Skeletal muscle satellite cell (primary cell): ENCODE results near the gene EHMT1.

Experiments
- H3K27me3 ChIP-seq: 2 replicates; pipeline ENCODE4 v1.7.0; 2013; ENCODE audit warnings: low read length; ENCODE audit not compliant: control insufficient read depth, insufficient read depth
- H3K36me3 ChIP-seq: 2 replicates; pipeline ENCODE4 v1.7.0; 2013; ENCODE audit warnings: mild to moderate bottlenecking, control low read depth, low read length; ENCODE audit not compliant: insufficient read depth
- H3K4me1 ChIP-seq: 2 replicates; pipeline ENCODE4 v1.7.0; 2013; ENCODE audit warnings: low read length; ENCODE audit not compliant: control insufficient read depth, insufficient read depth
- H3K4me2 ChIP-seq: 2 replicates; pipeline ENCODE4 v1.7.0; 2013; ENCODE audit warnings: mild to moderate bottlenecking, low read length
- H3K4me3 ChIP-seq: 2 replicates; pipeline ENCODE4 v1.7.0; 2013; ENCODE audit warnings: low read length
- H3K9ac ChIP-seq: 2 replicates; pipeline ENCODE4 v1.7.0; 2013; ENCODE audit warnings: mild to moderate bottlenecking, low read depth, low read length, moderate library complexity
- H3K9me3 ChIP-seq: replicated peaks from 2 replicates; pipeline ENCODE4 v1.7.0; 2013; ENCODE audit warnings: mild to moderate bottlenecking, control low read depth, low read length

Gene EHMT1

DNA sequence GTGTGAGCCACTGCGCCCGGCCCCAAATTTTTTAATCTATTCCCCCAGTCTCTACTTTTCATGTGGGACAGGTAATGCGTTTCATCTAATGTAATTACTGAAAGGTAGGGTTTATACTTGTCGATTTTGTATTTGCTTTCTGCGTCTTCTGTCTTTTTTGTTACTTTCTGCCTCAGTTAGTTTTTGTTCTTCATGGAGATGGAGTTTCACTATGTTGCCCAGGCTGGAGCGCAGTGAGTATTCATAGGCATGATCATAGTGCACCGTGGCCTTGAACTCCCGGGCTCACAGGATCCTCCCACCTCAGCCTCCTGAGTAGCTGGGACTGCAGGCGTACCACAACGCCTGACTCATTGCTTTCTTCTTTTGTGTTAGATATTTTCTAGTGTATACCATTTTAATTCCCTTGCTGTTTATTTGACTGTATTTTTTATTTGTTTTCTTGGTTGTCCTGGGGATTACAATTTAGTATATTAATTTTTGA is 23.4 kb downstream of the EHMT1 start:
- no peak overlapping the region for H3K4me2 ChIP-seq
- peaks cover 14% of the 10 kb centered on the region for H3K36me3 ChIP-seq
- no peak overlapping the region for H3K9ac ChIP-seq

DNA sequence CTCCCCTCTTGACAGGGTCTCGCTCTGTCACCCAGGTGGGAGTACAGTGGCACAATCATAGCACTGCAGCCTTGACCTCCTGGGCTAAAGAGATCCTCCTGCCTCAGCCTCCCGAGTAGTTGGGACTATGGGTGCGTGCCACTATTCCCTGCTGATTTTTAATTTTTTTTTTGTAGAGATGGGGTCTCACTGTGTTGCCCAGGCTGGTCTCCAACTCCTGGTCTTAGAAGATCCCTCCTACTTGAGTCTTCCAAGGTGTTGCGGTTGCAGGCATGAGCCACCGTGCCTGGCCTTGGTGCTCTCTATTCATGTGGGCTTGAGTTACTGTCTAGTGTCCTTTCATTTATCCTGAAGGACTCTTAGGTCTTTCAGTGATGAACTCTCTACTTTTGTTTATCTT is 24.1 kb downstream of the EHMT1 start:
- no peak overlapping the region for H3K4me2 ChIP-seq
- no peak overlapping the region for H3K9ac ChIP-seq
- peaks cover 16% of the 10 kb centered on the region for H3K36me3 ChIP-seq
- H3K27me3 ChIP-seq, result no peaks in the 10 kb centered on the region
- H3K4me3 ChIP-seq, result no peak overlapping the region
- H3K9me3 ChIP-seq, result no peaks in the 10 kb centered on the region
- no peaks in the 10 kb centered on the region for H3K4me1 ChIP-seq

More for the DNA sequence above, 23.4 kb downstream of the EHMT1 start:
- Histone ChIP-seq H3K4me1 (no peaks in the 10 kb centered on the region), H3K4me3 (no peak overlapping the region), H3K27me3 (no peaks in the 10 kb centered on the region), H3K9me3 (no peaks in the 10 kb centered on the region)

DNA sequence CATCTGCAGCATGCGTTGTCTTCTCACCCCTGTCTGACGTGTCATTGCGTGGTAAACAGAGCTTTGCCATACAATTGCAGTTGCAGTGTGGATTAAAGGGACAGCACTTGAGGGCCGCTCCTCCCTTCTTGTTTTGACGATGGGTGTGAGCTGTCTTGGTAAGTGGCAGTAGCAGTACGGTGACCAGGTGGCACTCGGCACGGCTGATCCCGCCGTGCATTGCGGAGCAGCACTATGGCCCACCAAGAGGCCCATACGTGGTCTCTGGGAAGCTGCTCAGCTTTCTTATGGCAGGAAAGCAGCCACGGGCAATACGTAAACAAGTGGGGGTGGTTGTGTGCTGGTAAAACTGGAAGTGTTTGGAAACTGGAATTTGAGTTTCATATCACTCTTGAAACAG is 25.1 kb downstream of the EHMT1 start:
- H3K36me3 ChIP-seq, result peaks cover 16% of the 10 kb centered on the region
- no peaks in the 10 kb centered on the region for H3K9me3 ChIP-seq
- no peak overlapping the region for H3K4me2 ChIP-seq
- H3K4me3 ChIP-seq, result no peak overlapping the region
- no peak overlapping the region for H3K9ac ChIP-seq
- no peaks in the 10 kb centered on the region for H3K27me3 ChIP-seq
- peaks cover 4% of the 10 kb centered on the region for H3K4me1 ChIP-seq

- H3K9me3 ChIP-seq, result no peaks in the 10 kb centered on the region
- no peak overlapping the region for H3K9ac ChIP-seq
- H3K27me3 ChIP-seq, result no peaks in the 10 kb centered on the region
- H3K4me2 ChIP-seq, result no peak overlapping the region
- peaks cover 16% of the 10 kb centered on the region for H3K36me3 ChIP-seq
- peaks cover 4% of the 10 kb centered on the region for H3K4me1 ChIP-seq
- H3K4me3 ChIP-seq, result no peak overlapping the region
These were observed 26.4 kb downstream of the EHMT1 start for GRCh38 chr9:137645211-137645610.

DNA sequence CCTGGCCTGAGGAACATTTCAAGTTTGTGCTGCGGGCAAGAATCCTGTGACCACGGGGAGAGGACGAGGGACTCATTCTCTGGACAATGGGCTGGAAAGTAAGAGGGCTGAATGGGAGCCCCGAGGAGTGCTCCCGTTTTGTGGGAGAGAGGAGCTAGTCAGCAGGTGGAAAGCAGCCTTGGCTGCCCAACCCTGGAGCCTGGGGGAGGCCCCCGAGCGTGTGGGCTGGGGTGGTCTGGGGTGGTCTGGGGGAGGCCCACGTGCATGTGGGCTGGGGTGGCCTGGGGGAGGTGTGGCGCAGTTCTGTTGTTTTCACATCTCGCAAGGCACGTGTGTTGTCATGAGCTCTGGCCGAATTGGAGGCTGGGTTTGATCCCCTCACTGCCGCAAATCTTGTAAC is 27.5 kb downstream of the EHMT1 start:
- Histone ChIP-seq H3K4me3 (no peak overlapping the region), H3K9ac (no peak overlapping the region), H3K4me1 (peaks cover 4% of the 10 kb centered on the region), H3K9me3 (no peaks in the 10 kb centered on the region), H3K27me3 (no peaks in the 10 kb centered on the region), H3K4me2 (no peak overlapping the region), H3K36me3 (peaks cover 11% of the 10 kb centered on the region)

- Histone ChIP-seq H3K36me3 (peaks cover 8% of the 10 kb centered on the region), H3K9me3 (no peaks in the 10 kb centered on the region), H3K4me2 (no peak overlapping the region), H3K9ac (no peak overlapping the region), H3K4me3 (no peak overlapping the region), H3K4me1 (peaks cover 4% of the 10 kb centered on the region), H3K27me3 (no peaks in the 10 kb centered on the region)
These were observed 28.4 kb downstream of the EHMT1 start for GRCh38 chr9:137647096-137647714.

GRCh38 chr9:137648396-137648795 is 29.6 kb downstream of the EHMT1 start:
- H3K9me3 ChIP-seq, result no peaks in the 10 kb centered on the region
- H3K4me1 ChIP-seq, result peaks cover 4% of the 10 kb centered on the region
- no peak overlapping the region for H3K9ac ChIP-seq
- no peak overlapping the region for H3K4me3 ChIP-seq
- H3K36me3 ChIP-seq, result peaks cover 8% of the 10 kb centered on the region
- no peak overlapping the region for H3K4me2 ChIP-seq
- no peaks in the 10 kb centered on the region for H3K27me3 ChIP-seq

GRCh38 chr9:137649553-137649952 is 30.7 kb downstream of the EHMT1 start:
- Histone ChIP-seq H3K4me3 (no peak overlapping the region), H3K9me3 (no peaks in the 10 kb centered on the region), H3K9ac (no peak overlapping the region), H3K4me1 (peaks cover 4% of the 10 kb centered on the region), H3K4me2 (no peak overlapping the region), H3K36me3 (peaks cover 10% of the 10 kb centered on the region), H3K27me3 (no peaks in the 10 kb centered on the region)

DNA sequence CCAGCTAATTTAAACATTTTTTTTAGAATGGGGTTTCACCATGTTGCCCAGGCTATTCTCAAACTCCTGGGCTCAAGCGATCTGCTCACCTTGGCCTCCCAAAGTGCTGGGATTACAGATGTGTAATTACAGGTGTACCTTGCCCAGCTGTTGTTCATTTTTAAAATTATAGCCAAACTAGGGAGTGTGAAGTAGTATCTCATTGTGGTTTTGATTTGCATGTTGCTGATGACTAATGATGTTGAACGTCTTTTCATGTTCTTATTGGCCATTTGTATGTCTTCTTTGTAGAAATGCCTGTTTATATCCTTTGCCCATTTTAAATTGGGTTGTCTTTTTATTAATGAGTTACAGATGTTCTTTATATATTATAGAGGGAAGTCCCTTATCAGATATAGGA is 31.5 kb downstream of the EHMT1 start:
- Histone ChIP-seq H3K9ac (no peak overlapping the region), H3K36me3 (peaks cover 10% of the 10 kb centered on the region), H3K9me3 (no peaks in the 10 kb centered on the region), H3K4me2 (no peak overlapping the region), H3K4me3 (no peak overlapping the region), H3K27me3 (no peaks in the 10 kb centered on the region), H3K4me1 (peaks cover 4% of the 10 kb centered on the region)

DNA sequence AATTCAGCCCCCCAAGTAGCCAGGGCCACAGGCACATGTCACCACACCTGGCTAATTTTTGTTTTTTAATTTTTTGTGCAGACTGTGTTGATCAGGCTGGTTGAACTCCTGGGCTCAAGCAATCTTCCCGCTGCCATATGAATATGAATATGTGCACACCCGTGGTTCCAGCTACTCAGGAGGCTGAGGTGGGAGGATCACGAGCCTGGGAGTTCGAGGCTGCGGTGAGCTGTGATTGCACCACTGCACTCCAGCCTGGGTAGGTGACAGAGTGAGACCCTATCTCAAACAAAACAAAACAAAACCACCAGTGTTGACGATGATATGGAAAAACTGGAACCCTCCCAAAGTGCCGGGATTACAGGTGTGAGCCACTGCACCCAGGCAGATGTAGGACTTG is 32.0 kb downstream of the EHMT1 start:
- peaks cover 10% of the 10 kb centered on the region for H3K36me3 ChIP-seq
- H3K4me2 ChIP-seq, result no peak overlapping the region
- no peak overlapping the region for H3K9ac ChIP-seq
- H3K27me3 ChIP-seq, result no peaks in the 10 kb centered on the region
- H3K9me3 ChIP-seq, result no peaks in the 10 kb centered on the region
- peaks cover 4% of the 10 kb centered on the region for H3K4me1 ChIP-seq
- H3K4me3 ChIP-seq, result no peak overlapping the region

DNA sequence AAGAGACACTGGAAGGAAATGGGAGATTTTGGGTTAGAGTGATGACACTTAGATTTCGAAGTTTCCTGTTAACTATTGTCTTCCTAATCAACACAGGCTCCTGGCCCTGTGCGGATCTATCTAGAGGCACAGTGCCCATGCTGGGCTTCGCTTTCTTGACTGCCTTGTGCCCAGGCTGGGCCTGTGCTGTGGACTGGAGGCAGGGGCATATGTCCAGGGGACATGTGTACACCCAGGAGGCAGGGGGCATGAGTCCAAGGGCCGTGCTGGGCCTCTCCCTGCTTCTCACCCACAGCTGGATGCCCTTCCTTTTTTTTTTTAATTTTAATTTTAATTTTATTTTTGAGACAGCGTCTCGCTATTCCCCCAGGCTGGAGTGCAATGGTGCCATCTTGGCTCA is 37.6 kb downstream of the EHMT1 start:
- H3K4me3 ChIP-seq, result no peak overlapping the region
- no peaks in the 10 kb centered on the region for H3K4me1 ChIP-seq
- no peaks in the 10 kb centered on the region for H3K9me3 ChIP-seq
- no peak overlapping the region for H3K9ac ChIP-seq
- peaks cover 4% of the 10 kb centered on the region for H3K36me3 ChIP-seq
- no peaks in the 10 kb centered on the region for H3K27me3 ChIP-seq
- no peak overlapping the region for H3K4me2 ChIP-seq

DNA sequence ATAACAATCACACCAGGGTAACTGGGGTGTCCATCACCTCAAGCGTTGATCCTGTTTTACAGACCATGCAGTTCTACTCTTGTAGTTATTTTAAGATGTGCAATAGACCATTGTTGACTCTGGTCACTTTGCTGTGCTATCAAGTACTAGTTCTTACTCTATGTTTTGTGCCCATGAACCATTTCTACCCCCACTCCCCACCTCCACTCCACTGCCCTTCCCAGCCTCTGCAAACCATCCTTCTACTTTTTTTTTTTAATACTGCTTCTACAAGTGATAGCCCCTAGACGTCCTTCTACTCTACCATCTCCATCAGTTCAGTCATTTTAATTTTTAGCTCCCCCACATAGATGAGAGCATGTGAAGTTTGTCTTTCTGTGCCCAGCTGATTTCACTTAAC is 38.8 kb downstream of the EHMT1 start:
- Histone ChIP-seq H3K36me3 (peaks cover 4% of the 10 kb centered on the region), H3K4me3 (no peak overlapping the region), H3K4me2 (no peak overlapping the region), H3K27me3 (no peaks in the 10 kb centered on the region), H3K9ac (no peak overlapping the region), H3K4me1 (no peaks in the 10 kb centered on the region), H3K9me3 (no peaks in the 10 kb centered on the region)
